OCI-LY3 (cell line): ENCODE results near the gene CCNB3.

Experiments used
- H2AFZ ChIP-seq: fragments of 200-600, 300-600 bp; shearing (Covaris generic); 2 replicates; pipeline ENCODE4 v1.6.0; 2014; ENCODE audit warnings: antibody characterized with exemption, low read depth, low read length
- H3K27ac ChIP-seq: fragments of 200-600, 300-600 bp; sonication (generic); 2 replicates; pipeline ENCODE4 v1.5.1; 2014; ENCODE audit warnings: mild to moderate bottlenecking, low read length, moderate library complexity, mixed read lengths
- H3K27me3 ChIP-seq: fragments of 200-600, 300-600 bp; sonication (generic); 2 replicates; pipeline ENCODE4 v1.6.1; 2014; ENCODE audit warnings: low read depth, low read length, mixed read lengths
- H3K36me3 ChIP-seq: fragments of 200-600, 300-600 bp; sonication (generic); replicated peaks from 2 replicates; pipeline ENCODE3; 2014; ENCODE audit warnings: low read depth, low read length, mixed read lengths
- H3K4me1 ChIP-seq: fragments of 300-600, 200-600 bp; sonication (generic); 2 replicates; pipeline ENCODE4 v1.6.1; 2014; ENCODE audit warnings: low read length, mixed read lengths
- H3K4me2 ChIP-seq: fragments of 200-600, 300-600 bp; sonication (generic); 2 replicates; pipeline ENCODE4 v1.6.1; 2014; ENCODE audit warnings: low read length, mixed read lengths
- H3K4me3 ChIP-seq: fragments of 300-600, 200-600 bp; sonication (generic); 2 replicates; pipeline ENCODE4 v1.5.1; 2014; ENCODE audit warnings: antibody characterized with exemption, mild to moderate bottlenecking, low read length, moderate library complexity
- H3K79me2 ChIP-seq: fragments of 300-600, 200-600 bp; shearing (Covaris generic); 2 replicates; pipeline ENCODE4 v1.6.1; 2014; ENCODE audit warnings: mild to moderate bottlenecking, low read length, mixed read lengths
- H3K9ac ChIP-seq: fragments of 300-600, 200-600 bp; shearing (Covaris generic); 2 replicates; pipeline ENCODE4 v1.6.0; 2014; ENCODE audit warnings: mild to moderate bottlenecking, low read length, moderate library complexity
- H3K9me3 ChIP-seq: fragments of 200-600, 300-600 bp; shearing (Covaris generic); 2 replicates; pipeline ENCODE4 v1.6.1; 2014; ENCODE audit warnings: low read length, mixed read lengths; ENCODE audit not compliant: insufficient read depth
- H4K20me1 ChIP-seq: fragments of 200-600, 300-600 bp; sonication (generic); 2 replicates; pipeline ENCODE4 v1.6.1; 2016; ENCODE audit warnings: low read length, mixed read lengths; ENCODE audit not compliant: insufficient read depth
- CTCF ChIP-seq: fragments of 200-600, 300-600 bp; sonication (generic); IDR thresholded peaks from 2 replicates; pipeline ENCODE4 v1.5.1; 2014; ENCODE audit warnings: antibody characterized with exemption, low read length, low read depth
- EZH2phosphoT487 ChIP-seq: fragments of 200-600 bp; shearing (Covaris generic); IDR thresholded peaks from 2 replicates; pipeline ENCODE4 v1.6.1; 2018; ENCODE audit warnings: antibody characterized with exemption, mixed run types, low read depth

Gene CCNB3

GRCh38 chrX:50393902-50394301 lies 189.3 kb downstream of the CCNB3 start:
- Histone ChIP-seq H3K4me2 (no peak overlapping the region), H3K9me3 (no peaks in the 10 kb centered on the region), H3K9ac (no peak overlapping the region), H3K4me3 (no peak overlapping the region), H3K79me2 (no peaks in the 10 kb centered on the region), H3K27ac (no peak overlapping the region), H2AFZ (no peak overlapping the region), H4K20me1 (no peaks in the 10 kb centered on the region), H3K36me3 (no peaks in the 10 kb centered on the region), H3K4me1 (no peaks in the 10 kb centered on the region), H3K27me3 (no peaks in the 10 kb centered on the region)
- TF ChIP-seq EZH2phosphoT487 = no peak
- no peak for TF ChIP-seq CTCF
